Measurements from ENCODE around the gene SLC35C1.

The SLC35C1 gene

DNA sequence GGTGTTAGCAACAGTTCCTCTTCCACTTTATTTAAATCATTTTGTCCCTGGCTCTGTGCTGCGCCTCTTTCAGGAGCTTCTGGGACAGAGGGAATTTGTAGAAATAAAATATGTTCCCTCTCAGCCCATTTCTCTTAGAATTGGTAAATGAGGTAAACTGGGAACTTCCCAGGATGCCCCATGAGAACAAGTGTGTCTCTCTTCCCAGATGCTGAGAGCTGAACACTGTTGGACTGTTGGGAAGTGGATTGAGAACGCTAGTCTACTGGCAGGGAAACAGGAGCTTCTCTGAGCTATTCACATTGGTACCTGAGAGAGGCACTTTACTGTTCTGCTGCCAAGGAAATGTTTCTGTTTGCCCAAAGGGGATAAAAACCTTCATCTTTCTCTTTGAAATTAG is 46.3 kb downstream of the SLC35C1 start:
- no peaks in the 10 kb centered on the region for H3K36me3 ChIP-seq
- DNase-seq: no peak
- peaks cover 10% of the 10 kb centered on the region for H3K4me1 ChIP-seq
- H3K27me3 ChIP-seq: no peaks in the 10 kb centered on the region
- no peaks in the 10 kb centered on the region for H3K9me3 ChIP-seq
- no peak for TF ChIP-seq CTCF (IDR thresholded peaks at IDR 0.05; ENCODE audit: low read depth, low read length)
- no peak overlapping the region for H3K4me3 ChIP-seq (ENCODE audit: low read depth, low read length)

GRCh38 chr11:45852018-45852711 is 47.2 kb downstream of the SLC35C1 start:
- Histone ChIP-seq H3K4me3 (ENCODE audit: low read depth, low read length) (no peak overlapping the region), H3K36me3 (peaks cover 3% of the 10 kb centered on the region; the same call in 1 of the 2 replicates), H3K27me3 (no peaks in the 10 kb centered on the region), H3K4me1 (peaks cover 6% of the 10 kb centered on the region), H3K9me3 (no peaks in the 10 kb centered on the region)
- TF ChIP-seq CTCF (IDR thresholded peaks at IDR 0.05; ENCODE audit: low read depth, low read length): no peak
- DNase-seq: no peak

GRCh38 chr11:45852712-45853101 is 47.8 kb downstream of the SLC35C1 start:
- H3K4me1 ChIP-seq: peaks cover 6% of the 10 kb centered on the region
- no peaks in the 10 kb centered on the region for H3K9me3 ChIP-seq
- no peak overlapping the region for H3K4me3 ChIP-seq (ENCODE audit: low read depth, low read length)
- no peak for DNase-seq
- peaks cover 3% of the 10 kb centered on the region; the same call in 1 of the 2 replicates for H3K36me3 ChIP-seq
- H3K27me3 ChIP-seq: no peaks in the 10 kb centered on the region
- TF ChIP-seq CTCF (IDR thresholded peaks at IDR 0.05; ENCODE audit: low read depth, low read length): no peak

DNA sequence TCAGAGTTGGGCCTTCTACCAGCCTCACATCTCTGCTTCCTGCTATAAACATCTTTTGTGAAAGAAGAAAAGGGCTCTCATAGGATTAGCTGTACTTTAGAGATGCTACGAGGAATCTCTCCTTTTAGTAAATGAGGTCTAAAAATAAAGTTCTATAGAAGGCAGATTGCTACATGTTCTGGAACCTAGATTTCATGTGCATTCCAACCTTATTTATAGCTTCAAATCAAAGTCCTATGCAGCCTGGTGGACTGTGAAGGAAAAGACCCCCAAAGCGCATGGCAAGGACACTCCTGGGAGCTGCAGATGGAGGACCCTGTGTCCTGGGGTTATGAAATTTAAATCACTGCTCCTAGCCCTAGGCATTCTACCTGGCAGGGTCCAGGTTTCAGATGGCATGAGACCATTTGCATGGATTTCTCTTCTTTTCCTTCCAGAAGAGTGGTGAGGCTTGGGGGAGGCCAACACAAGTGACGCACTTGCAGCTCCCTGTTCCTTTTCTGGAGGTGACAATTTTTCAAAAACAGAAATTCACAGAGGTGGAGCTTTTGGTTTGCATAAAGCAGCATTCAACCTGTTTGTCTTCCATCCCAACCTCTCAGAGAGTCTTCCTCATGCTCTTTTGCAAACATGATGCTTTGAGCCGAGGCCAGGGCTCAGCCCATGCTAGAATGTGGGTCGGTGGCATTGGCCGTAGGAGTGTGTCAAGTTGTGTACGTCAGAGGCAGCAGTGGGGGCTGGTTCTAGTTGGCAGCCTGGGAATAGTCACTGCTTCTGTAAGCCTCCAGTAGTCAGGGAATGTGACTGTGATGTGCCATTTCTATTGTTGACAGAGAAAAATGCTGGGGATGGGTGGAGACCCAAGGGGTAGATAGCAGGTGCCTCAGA is 48.6 kb downstream of the SLC35C1 start:
- Histone ChIP-seq H3K27me3 (no peaks in the 10 kb centered on the region), H3K9me3 (no peaks in the 10 kb centered on the region), H3K36me3 (peaks cover 3% of the 10 kb centered on the region), H3K4me1 (peaks cover 6% of the 10 kb centered on the region), H3K4me3 (ENCODE audit: low read depth, low read length) (no peak overlapping the region)
- no peak for DNase-seq
- TF ChIP-seq CTCF (IDR thresholded peaks at IDR 0.05; ENCODE audit: low read depth, low read length): no peak

- Histone ChIP-seq H3K36me3 (peaks cover 3% of the 10 kb centered on the region), H3K27me3 (no peaks in the 10 kb centered on the region), H3K4me1 (peaks cover 10% of the 10 kb centered on the region), H3K9me3 (no peaks in the 10 kb centered on the region), H3K4me3 (ENCODE audit: low read depth, low read length) (no peak overlapping the region)
- no peak for TF ChIP-seq CTCF (IDR thresholded peaks at IDR 0.05; ENCODE audit: low read depth, low read length)
- DNase-seq: no peak
Measured at GRCh38 chr11:45855308-45855707, 50.4 kb downstream of the SLC35C1 start.

DNA sequence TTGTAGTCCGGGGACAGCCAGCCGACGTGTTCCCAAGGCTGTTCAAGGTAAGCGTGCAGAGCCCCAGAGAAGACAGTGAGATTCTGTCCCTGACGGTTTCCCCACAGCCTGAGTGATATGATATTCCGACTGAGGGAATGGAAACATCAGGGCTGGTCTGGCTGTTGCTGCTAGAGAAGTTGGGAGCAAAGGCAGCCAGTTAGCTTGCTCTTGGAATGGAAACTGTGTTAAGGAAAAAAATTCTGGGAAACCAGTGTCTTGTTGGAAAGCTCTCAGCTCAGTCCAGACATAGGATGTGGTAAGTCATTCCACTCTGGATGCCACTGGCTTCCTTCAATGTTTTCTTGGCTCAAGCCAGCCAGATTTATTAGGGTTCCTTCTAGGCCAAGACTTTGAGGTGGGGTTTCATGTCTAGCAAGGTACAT is 51.1 kb downstream of the SLC35C1 start:
- DNase-seq: no peak
- Histone ChIP-seq H3K4me3 (ENCODE audit: low read depth, low read length) (no peak overlapping the region), H3K4me1 (peaks cover 10% of the 10 kb centered on the region), H3K36me3 (peaks cover 3% of the 10 kb centered on the region), H3K9me3 (no peaks in the 10 kb centered on the region), H3K27me3 (no peaks in the 10 kb centered on the region)
- TF ChIP-seq CTCF (IDR thresholded peaks at IDR 0.05; ENCODE audit: low read depth, low read length): no peak

Data from BE2C (cell line).